GM19043 (cell line): ENCODE measurements around the gene AP1M2.
"Not testable (repeated sequence)": the region's sequence is repeated elsewhere in the genome, so short reads cannot be mapped to it uniquely, and the experiment has no call there.

ENCODE experiments used
- ATAC-seq: cut with Tn5 transposase; IDR thresholded peaks from one replicate; pipeline ENCODE4 v1.9.1; 2021; ENCODE audit warnings: low read depth; ENCODE audit not compliant: unreplicated experiment

AP1M2 gene

GRCh38 chr19:10602330-10603083 is 15.4 kb upstream of the AP1M2 start:
- ATAC-seq = no peak

DNA sequence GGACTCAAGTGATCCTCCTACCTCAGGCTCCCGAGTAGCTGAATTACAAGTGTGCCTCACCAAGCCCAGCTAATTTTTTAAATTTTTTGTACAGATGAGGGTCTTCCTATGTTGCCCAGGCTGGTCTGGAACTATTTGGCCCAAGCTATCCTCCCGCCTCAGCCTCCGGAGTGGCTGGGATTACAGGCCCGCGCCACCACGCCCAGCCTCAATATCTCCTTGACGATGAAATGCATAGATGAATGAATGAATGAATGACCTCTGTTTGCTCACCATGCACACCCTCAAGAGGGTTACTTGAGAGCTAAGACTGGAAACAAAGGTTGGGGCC is 14.9 kb upstream of the AP1M2 start:
- no peak for ATAC-seq

DNA sequence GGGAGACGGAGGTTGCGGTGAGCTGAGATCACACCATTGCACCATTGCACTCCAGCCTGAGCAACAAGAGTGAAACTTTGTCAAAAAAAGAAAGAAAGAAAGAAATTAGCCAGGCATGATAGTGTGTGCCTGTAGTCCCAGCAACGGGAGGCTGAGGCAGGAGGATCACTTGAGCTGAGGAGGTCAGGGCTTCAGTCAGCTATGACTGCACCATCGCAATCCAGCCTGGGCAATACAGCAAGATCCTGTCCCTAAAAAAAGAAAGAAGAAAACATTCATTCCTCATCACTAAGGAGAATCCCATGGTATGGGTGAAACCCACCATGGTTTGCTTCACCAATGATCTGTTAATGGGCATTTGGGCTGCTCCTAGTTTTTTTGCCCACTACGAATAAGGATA is 13.0 kb upstream of the AP1M2 start:
- ATAC-seq = no peak

DNA sequence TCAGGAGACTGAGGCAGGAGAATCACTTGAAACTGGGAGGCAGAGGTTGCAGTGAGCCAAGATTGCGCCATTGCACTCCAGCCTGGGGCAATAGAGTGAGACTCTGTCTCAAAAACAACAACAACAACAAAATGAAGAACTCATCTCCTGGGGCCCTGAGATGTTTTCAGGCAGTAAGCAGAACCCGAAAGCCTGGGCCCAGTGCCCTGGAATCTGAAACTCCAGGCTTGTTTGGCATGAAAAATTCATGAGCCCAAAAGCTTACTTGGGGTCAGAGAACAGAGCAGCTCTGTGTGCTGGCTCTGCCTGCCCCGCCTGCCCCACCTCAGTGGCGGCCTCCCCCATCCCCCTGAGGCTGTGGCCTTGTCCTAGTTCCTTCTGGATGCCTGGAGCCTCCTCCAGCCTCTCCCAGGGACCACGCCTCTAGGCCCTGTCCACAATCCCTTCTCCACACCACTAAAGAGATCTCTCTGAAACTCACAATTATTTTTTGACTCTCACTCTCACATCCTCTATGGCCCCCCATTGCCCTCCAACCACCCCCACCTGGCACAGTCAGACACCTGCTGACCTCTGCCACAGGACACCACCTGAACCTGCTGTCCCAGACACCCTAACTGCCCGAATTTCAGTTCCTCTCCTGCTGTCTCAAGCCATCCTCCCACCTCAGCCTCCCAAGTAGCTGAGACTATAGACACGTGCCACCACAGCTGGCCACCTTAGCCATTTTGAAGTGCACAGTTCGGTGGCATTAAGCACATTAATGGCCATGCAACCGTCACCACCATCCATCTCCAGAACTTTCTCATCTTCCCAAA is 6.9 kb upstream of the AP1M2 start:
- ATAC-seq = no peak

DNA sequence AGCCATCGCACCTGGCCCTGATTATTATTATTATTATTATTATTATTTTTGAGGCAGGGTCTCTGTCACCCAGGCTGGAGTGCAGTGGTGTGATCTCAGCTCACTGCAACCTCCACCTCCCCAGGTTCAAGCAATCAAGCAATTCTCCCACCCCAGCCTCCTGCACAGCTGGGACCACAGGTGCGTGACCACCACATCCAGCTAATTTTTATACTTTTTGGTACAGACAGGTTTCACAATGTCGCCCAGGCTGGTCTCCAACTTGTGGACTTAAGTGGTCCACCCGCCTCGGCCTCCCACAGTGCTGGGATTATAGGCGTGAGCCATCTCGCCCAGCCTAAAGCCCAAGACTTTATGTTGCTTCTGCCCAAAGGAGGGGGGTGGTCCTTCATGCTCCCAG is 6.0 kb upstream of the AP1M2 start:
- no peak for ATAC-seq

DNA sequence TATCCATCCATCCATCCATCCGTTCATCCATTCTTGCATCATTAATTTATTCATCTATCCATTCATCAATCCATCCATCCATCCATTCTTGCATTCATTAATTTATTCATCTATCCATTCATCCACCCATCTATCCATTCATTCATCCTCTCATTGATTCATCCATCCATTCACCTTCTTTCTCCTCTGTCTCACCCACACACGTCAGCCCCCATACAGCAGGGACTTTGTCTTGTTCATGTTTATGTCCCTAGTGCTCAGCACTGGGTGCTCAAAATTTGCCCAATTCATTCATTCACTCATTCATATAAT is 683 bp upstream of the AP1M2 start:
- no peak for ATAC-seq

DNA sequence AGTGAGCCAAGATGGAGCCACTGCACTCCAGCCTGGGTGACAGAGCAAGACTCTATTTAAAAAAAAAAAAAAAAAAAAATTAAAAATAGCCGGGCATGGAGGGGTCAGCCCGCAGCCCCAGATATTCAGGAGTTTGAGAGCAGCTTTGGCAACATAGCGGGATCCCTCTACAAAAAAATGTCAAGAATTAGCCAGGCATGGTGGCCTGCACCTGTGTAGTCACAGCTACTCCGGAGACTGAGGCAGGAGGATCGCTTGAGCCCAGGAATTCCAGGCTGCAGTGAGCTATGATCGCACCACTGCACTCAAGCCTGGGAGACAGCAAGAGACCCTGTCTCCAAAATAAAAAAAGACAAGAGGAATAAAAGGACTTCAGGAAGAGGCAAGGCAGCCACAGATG is 716 bp downstream of the AP1M2 start:
- ATAC-seq = no peak

DNA sequence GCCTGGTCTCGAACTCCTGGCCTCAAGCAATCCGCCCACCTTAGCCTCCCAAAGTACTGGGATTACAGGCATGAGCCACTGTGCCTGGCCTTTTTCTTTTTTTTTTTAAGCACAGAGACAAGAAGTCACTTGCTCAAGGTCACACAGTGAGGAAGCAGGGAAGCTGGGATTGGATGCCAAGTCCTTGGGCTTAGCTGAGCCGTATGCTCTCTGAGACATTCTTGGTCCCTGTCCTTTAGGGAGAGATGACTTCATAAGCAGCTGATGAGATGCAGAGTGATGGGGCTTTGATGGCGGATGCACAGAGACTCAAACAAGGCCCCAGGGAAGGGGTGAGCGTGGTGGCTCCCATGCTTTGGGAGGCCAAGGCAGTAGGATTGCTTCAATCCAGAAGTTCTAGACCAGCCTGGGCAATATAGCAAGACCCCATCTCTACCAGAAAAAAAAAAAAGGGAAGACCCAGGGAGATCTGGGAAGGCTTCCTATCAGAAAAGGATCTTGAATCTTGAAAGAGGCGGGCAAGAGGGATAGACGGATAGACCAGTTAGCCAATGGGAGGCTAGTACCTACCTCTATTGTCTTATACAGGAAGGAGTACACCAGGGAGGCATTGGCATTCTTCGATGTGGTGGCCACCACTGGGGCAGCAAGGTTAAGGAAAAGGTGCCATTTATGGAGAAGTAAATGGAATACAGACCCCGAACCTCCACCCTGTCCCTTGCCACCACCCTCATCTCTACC is 3.9 kb downstream of the AP1M2 start:
- ATAC-seq = no peak

DNA sequence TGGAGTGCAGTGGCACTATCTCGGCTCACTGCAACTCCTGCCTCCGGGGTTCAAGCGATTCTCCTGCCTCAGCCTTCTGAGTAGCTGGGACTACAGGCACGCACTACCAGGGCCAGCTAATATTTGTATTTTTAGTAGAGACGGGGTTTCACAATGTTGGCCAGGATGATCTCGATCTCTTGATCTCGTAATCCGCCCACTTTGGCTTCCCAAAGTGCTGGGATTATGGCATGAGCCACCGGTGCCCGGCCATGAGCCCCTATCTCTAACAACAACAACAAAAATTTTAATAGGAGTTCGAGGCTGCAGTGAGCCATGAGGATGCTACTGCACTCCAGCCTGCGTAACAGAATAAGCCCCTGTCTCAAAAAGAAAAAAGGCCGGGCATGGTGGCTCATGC is 5.0 kb downstream of the AP1M2 start:
- ATAC-seq = no peak

DNA sequence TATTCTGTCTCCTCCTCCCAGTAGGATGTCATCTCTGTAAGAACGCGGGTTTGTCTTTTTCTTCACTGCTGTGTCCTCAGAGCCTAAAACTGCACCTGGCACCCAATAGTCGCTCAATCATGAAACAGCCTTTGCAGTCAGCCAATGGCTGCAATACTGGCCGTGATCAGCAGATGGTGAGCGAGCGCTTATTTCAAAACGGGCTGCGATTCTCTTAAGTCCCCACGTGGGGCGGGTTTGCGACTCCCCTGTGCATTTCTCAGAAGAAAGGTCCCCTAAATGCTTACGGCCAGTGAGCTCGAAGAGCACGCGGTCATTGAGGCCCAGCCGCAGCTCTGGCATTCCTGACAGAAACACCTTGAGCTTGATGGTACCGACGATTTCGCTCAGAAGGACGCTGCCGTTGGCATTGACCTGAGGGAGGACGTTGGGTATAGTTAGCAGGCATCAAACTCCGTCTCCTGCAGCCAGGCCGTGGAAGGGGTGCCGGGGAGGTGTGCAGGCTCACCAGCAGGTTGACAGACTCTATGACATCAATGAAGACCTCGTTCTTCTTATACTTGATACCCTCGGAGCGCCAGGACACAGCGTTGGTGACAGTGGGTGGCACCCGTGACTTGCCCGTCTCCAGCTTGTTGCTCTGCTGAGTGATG is 6.0 kb downstream of the AP1M2 start:
- no peak for ATAC-seq

GRCh38 chr19:10577951-10578350 is 9.2 kb downstream of the AP1M2 start:
- ATAC-seq = no peak

DNA sequence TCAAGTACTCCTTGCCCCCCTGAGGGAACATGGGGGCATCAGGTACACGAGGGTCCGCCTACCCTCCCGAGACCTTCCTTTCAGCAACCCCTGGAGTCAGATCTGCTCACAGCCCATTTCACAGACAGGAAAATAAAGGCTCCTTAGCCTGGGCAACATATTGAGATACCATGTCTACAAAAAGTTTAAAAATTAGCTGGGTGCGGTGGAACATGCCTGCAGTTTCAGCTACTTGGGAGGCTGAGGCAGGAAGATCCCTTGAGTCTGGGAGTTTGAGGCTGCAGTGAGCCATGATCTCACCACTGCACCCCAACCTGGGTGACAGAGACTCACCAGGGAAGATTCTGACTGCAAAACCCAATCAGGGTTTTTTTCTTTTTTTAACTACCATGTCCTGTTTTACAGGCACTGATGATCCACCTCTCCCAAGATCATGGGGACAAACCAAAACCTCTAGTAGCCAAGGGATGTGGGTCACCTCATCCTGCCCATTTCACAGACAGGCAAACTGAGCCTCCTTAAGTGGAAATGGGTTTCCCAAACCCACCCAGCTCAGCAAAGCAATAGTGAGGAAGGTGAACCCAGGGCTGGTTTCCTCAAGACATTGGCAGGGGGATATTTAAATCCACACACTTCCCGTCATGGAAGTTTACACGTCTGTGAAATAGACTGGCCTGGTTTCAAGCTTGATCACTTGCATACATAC is 11.9 kb downstream of the AP1M2 start:
- ATAC-seq = no peak

DNA sequence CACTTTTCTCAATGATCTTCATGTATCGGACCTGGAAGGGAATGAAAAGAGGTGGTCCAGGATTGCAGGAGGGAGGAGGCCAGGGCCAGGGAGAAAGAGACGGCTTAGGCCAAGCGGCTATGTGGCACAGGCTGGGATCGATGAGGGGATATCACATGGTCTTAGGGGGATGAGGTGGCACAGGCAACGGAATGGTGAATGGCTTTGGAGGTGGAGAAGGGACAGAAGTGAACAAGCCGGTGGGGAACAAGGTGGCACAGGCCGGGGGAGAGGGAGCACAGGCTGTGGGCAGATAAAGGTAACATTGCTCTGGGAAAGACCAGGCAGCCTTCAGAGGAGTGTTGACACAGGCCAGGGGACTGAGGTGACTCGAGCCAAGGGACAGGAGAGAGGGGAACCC is 12.7 kb downstream of the AP1M2 start:
- no peak for ATAC-seq

DNA sequence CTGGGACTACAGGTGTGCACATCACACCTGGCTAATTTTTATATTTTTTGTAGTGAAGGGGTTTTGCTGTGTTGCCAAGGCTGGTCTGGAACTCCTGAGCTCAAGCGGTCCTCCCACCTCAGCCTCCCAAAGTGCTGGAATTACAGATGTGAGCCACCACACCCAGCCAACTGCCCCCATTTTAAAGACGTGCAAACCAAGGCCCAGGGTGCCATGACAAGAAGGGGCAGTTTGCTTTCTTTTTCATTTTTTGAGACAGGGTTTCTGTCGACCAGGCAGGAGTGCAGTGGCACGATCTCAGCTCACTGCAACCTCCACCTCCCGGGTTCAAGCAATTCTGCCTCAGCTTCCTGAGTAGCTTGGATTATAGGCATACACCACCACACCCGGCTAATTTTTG is 13.3 kb downstream of the AP1M2 start:
- ATAC-seq = not testable (repeated sequence)

GRCh38 chr19:10568826-10569651 is 18.1 kb downstream of the AP1M2 start, which contains the start of gene CDKN2D:
Gene CDKN2D (minus strand): TSS chr19:10568979. CDS start chr19:10568653, 326 bp downstream.
- peak; percentile 70 for ATAC-seq

DNA sequence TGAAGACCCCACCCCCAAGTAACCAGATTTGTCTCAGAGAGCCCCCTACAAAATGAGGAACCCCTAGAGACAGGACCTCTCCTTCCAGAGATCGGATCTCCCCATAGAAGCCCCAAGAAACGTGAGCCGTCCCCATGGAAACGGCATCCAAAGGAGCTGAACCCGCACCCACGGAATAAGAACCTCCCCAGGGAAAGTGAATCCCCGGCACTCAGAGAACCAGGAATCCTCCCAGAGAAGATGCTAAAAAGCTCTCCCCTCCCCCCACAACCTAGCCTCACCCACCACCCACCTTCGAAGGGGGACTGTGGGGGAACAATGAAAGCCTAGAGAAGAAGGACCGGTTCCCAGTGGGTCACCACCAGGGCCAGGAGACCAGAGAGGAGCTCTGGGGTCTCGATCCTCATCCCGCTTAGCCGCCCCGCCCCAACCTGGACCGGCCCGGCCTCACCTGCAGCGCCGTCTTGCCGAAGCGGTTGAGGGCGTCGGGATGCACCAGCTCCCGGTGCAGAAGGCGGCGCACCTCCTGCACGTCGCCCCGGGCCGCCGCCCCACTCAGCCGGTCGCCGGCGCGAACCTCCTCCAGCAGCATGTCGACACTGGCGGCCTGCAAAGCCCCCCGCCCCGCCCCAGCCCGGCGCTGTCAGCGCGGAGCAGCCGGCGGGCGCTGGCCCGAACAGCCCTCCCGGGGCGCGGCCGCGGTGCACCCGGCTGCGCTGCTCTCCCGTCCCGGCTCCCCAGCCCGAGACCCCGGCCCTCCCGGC is 18.9 kb downstream of the AP1M2 start:
- ATAC-seq = peak; percentile 4

DNA sequence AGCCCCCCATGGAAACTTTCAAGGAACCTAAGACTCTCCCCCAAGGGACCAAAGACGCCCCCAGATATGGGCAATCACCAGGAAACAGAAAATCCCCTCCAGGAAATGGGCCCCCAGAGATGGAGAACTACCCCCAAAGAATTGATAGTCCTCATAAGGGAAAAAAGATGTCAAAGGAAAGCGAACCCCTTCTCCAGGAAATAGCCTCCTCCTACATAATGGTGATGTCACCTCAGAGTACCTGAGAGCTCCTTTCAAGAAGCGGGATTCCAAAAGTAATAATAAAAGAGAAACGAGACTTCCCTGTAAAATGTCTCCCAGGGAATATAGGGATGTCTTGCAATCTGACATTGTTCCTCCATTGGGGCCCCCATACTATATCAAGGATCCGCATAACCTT is 19.5 kb downstream of the AP1M2 start:
- ATAC-seq = no peak

- ATAC-seq = no peak
Measured at GRCh38 chr19:10566658-10567410, 20.3 kb downstream of the AP1M2 start.
